Uterus (tissue), 2 donors: ENCODE results near the gene LRRC49.
"Not testable (repeated sequence)": the region's sequence is repeated elsewhere in the genome, so short reads cannot be mapped to it uniquely, and the experiment has no call there.

Source experiments
- CTCF ChIP-seq, 4 experiments: fragments of 200-600 bp in 2 of 4; fragments of 450-650 bp in 2 of 4; sonication (generic) in 2 of 4; IDR thresholded peaks; one replicate each; pipeline ENCODE4 v1.5.1; 2016 to 2019; ENCODE audit warnings: antibody characterized with exemption in 4 of 4, mild to moderate bottlenecking in 2 of 4, moderate library complexity in 1 of 4
- POLR2A ChIP-seq, 2 donors: fragments of 450-650 bp; IDR thresholded peaks; one replicate each; pipeline ENCODE4 v1.6.1; 2016; ENCODE audit warnings: antibody characterized with exemption in 2 of 2, mild to moderate bottlenecking in 1 of 2, moderate library complexity in 1 of 2

- not testable (repeated sequence) for TF ChIP-seq POLR2A, CTCF (IDR thresholded peaks at IDR 0.05)
Measured at GRCh38 chr15:70926914-70927313, 34.3 kb downstream of the LRRC49 start.
